GM12878 (cell line): ENCODE data around the gene ZMAT3. TPM values are rescaled to one million over a fixed set of nuclear protein-coding genes. Genes with fewer than 3 reads are reported as not detected.

Experiments used
- ATAC-seq: fragments of 200-7000 bp; cut with Tn5 transposase; 3 replicates; pipeline ENCODE4 v1.9.1; 2020; ENCODE audit warnings: mild to moderate bottlenecking, moderate library complexity
- BruUV-seq: library from RNA; stranded (reverse); fragments of 400-500 nt; replicated peaks from 2 replicates; lab custom pipeline; 2021; lab: Mats Ljungman, UMichigan
- CTCF ChIA-PET: fragments of 300-600 bp; sonication (Branson Sonifier 250); formaldehyde crosslinking; extraction: SDS; loops from one replicate; lab custom pipeline; 2021; ENCODE audit warnings: inconsistent platforms; lab: Yijun Ruan, JAX
- POLR2A ChIA-PET: fragments of 350-600 bp; formaldehyde crosslinking; extraction: SDS; loops from one replicate; lab custom pipeline; 2021; ENCODE audit warnings: inconsistent platforms; lab: Charles Lee
- RAD21 ChIA-PET: fragments of 300-600 bp; sonication (Branson Sonifier 250); formaldehyde crosslinking; loops from one replicate; lab custom pipeline; 2023; ENCODE audit warnings: antibody characterized with exemption; ENCODE audit not compliant: unreplicated experiment; lab: Charles Lee
- SMC1A ChIA-PET: fragments of 300-600 bp; sonication (Branson Sonifier 250); formaldehyde crosslinking; loops from one replicate; lab custom pipeline; 2023; ENCODE audit not compliant: unreplicated experiment, uncharacterized antibody; lab: Charles Lee
- DNase-seq: peaks from one replicate; pipeline ENCODE4 v3.0.0-alpha.2; 2011; ENCODE audit warnings: low read depth, low spot score
- FAIRE-seq: peaks from 3 replicates; lab custom pipeline; 2011; peaks lifted over from hg19 to GRCh38; lab: Jason Lieb, UNC
- H2AFZ ChIP-seq: 2 replicates; pipeline ENCODE4 v1.6.0; 2011; ENCODE audit warnings: low read depth, low read length, control low read depth; ENCODE audit not compliant: control insufficient read depth
- H3K27ac ChIP-seq: 2 replicates; pipeline ENCODE4 v1.5.1; 2011; ENCODE audit warnings: control low read depth; ENCODE audit not compliant: control insufficient read depth, insufficient read depth
- H3K27me3 ChIP-seq, 2 experiments: replicated peaks in 1 of 2; 2 replicates each; pipeline versions ENCODE4 v1.6.0 to v1.6.1; 2011; ENCODE audit warnings: low read length in 1 of 2; ENCODE audit not compliant: control insufficient read depth in 2 of 2, insufficient read depth in 2 of 2
- H3K36me3 ChIP-seq, 2 experiments: 2 replicates each; pipeline ENCODE4 v1.5.1; 2011; ENCODE audit warnings: low read length in 1 of 2; ENCODE audit not compliant: control insufficient read depth in 2 of 2, insufficient read depth in 2 of 2
- H3K4me1 ChIP-seq: 2 replicates; pipeline ENCODE4 v1.6.1; 2011; ENCODE audit warnings: mild to moderate bottlenecking, low read length, moderate library complexity, mixed read lengths; ENCODE audit not compliant: control insufficient read depth, insufficient read depth
- H3K4me2 ChIP-seq: 2 replicates; pipeline ENCODE4 v1.6.0; 2011; ENCODE audit warnings: control low read depth; ENCODE audit not compliant: control insufficient read depth, insufficient read depth
- H3K4me3 ChIP-seq: fragments of 200-600 bp; sonication (generic); 2 replicates; pipeline ENCODE4 v1.5.1; 2016
- H3K79me2 ChIP-seq: 2 replicates; pipeline ENCODE4 v1.6.0; 2011; ENCODE audit warnings: low read length; ENCODE audit not compliant: control insufficient read depth, insufficient read depth
- H3K9ac ChIP-seq: 2 replicates; pipeline ENCODE4 v1.8.0; 2011; ENCODE audit warnings: low read length, control low read depth, mixed read lengths; ENCODE audit not compliant: control insufficient read depth, insufficient read depth
- H3K9me3 ChIP-seq: replicated peaks from 3 replicates; pipeline ENCODE4 v1.5.1; 2011; ENCODE audit warnings: mild to moderate bottlenecking, low read length; ENCODE audit not compliant: control insufficient read depth, insufficient read depth
- H4K20me1 ChIP-seq: 2 replicates; pipeline ENCODE4 v1.6.0; 2011; ENCODE audit not compliant: control insufficient read depth, insufficient read depth
- CHD1 ChIP-seq: IDR thresholded peaks from 2 replicates; pipeline ENCODE4 v1.6.1; 2012; ENCODE audit warnings: low read depth, low read length, improper control_type of control experiment
- CREB1 ChIP-seq: IDR thresholded peaks from 2 replicates; pipeline ENCODE4 v1.6.1; 2012; ENCODE audit warnings: low read depth, mild to moderate bottlenecking, inconsistent platforms
- IRF4 ChIP-seq: IDR thresholded peaks from 2 replicates; pipeline ENCODE4 v1.6.1; 2011; ENCODE audit warnings: low read depth, low read length
- NR2F1 ChIP-seq: fragments of 450-650 bp; conservative IDR thresholded peaks from 2 replicates; pipeline ENCODE4 v1.6.1; 2017; ENCODE audit warnings: mild to moderate bottlenecking
- RB1 ChIP-seq: fragments of 450-650 bp; formaldehyde crosslinking; IDR thresholded peaks from 2 replicates; pipeline ENCODE4 v1.6.1; 2017; ENCODE audit warnings: mild to moderate bottlenecking, borderline replicate concordance
- SP1 ChIP-seq: IDR thresholded peaks from one replicate; pipeline ENCODE4 v1.6.1; 2011; ENCODE audit warnings: low read depth, low read length
- STAT3 ChIP-seq: IDR thresholded peaks from 2 replicates; pipeline ENCODE4 v1.6.1; 2011; ENCODE audit warnings: low read depth, low read length, improper control_type of control experiment
- SUZ12 ChIP-seq: fragments of 200-600 bp; sonication (generic); IDR thresholded peaks from one replicate; pipeline ENCODE4 v1.6.1; 2018; ENCODE audit warnings: antibody characterized with exemption, mild to moderate bottlenecking; ENCODE audit not compliant: unreplicated experiment
- TBL1XR1 ChIP-seq: IDR thresholded peaks from 2 replicates; pipeline ENCODE4 v1.6.1; 2012; ENCODE audit warnings: low read depth, low read length, improper control_type of control experiment
- YBX1 ChIP-seq: fragments of 450-650 bp; IDR thresholded peaks from 2 replicates; pipeline ENCODE4 v1.6.1; 2016; ENCODE audit warnings: antibody characterized with exemption
- WGBS: methylation state at CpG from one replicate; pipeline ENCODE4 v1.1.6; 2016; ENCODE audit warnings: low lambda C conversion rate; ENCODE audit not compliant: insufficient replicate concordance, insufficient coverage; ENCODE audit errors: missing lambda C conversion rate; 5-methylcytosine and 5-hydroxymethylcytosine counted together
- in situ Hi-C: fragments of 300-500 bp; cut with MboI; formaldehyde crosslinking; loops from 9 replicates; pipeline ENCODE4 v1.14.3; 2018; ENCODE audit warnings: mixed read lengths
- intact Hi-C: fragments of 100-400 bp; cut with micrococcal nuclease; formaldehyde crosslinking; loops from one replicate; pipeline ENCODE4 v1.14.2; 2022; ENCODE audit not compliant: unreplicated experiment
- polyA plus RNA-seq, 11 experiments: library from polyadenylated mRNA; depleted of rRNA in 4 of 11; unstranded in 6 of 11; stranded (reverse) in 5 of 11; fragments of >200 nt; fragmentation: Nextera tagmentation in 4 of 11; fragmentation: Illumina TruSeq in 1 of 11; extraction: Ambion mirVana in 4 of 11; extraction: Trizol in 1 of 11; gene quantifications; 1 replicate in 1 of 11; 2 replicates in 10 of 11; pipeline versions ENCODE4 v1.2.1 to v1.2.3, GENCODE V29; 2011 to 2016; ENCODE audit warnings: inconsistent platforms in 2 of 11, missing spikeins in 2 of 11, low read depth in 1 of 11
- total RNA-seq, 4 experiments: library from RNA; depleted of rRNA in 3 of 4; stranded (reverse); fragments of >200 nt in 3 of 4; fragmentation: Illumina TruSeq in 1 of 4; extraction: Trizol in 1 of 4; gene quantifications; 2 replicates each; pipeline versions ENCODE4 v1.2.1 to v1.2.3, GENCODE V29; 2013 to 2021
- TF ChIP-seq, protein P1 (sequence below): fragments of 450-650 bp; formaldehyde crosslinking; IDR thresholded peaks from 2 replicates; pipeline ENCODE4 v1.4.0; 2022; ENCODE audit warnings: mild to moderate bottlenecking, moderate library complexity
- TF ChIP-seq, protein P2 (sequence below): fragments of 450-650 bp; IDR thresholded peaks from 2 replicates; pipeline ENCODE4 v1.6.1; 2018; ENCODE audit warnings: mild to moderate bottlenecking, low read depth, moderate library complexity; ENCODE audit not compliant: partially characterized antibody
- TF ChIP-seq, protein P3 (sequence below): IDR thresholded peaks from 2 replicates; pipeline ENCODE4 v1.6.1; 2012; ENCODE audit warnings: mild to moderate bottlenecking, low read depth, low read length

Gene ZMAT3
- total and polyA plus RNA-seq, 10 of the 15 experiments (the other 5 are each of a cell fraction or from before 2014, with no cell fraction given) = 6.2 to 55.9 (median 25.8) TPM

DNA sequence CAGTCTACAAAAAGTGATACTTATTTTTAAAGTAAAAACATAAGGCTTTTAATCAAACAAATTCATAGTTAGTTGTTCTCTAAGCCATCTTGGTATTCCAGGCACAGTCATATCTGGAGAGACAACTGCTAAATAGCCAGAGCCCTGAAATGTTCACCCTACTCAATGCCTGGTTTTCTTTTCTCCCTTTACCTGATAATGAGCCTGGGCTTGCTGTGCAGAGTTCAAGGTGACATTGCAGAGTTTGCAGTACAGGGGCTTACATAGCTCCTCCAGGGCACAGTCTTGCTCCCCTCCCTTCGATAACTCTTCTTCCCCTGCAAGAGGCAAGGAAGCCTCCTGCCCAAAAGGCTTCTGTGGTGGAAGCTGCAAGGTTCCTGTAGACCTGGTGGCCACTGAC lies 4.3 kb downstream of the ZMAT3 start:
- ChIA-PET CTCF (interaction anchor here (0.6 to 9.1 kb wide), 11 partner anchors 17 to 251 kb away, joined by 3 to 124 read pairs (median 31); partner anchors contain the start of gene PIK3CA), SMC1A (interaction anchor here (1.0 to 13.5 kb wide), 15 partner anchors 9 to 495 kb away, joined by 3 to 225 read pairs (median 7); partner anchors contain the start of gene ACTL6A), POLR2A (interaction anchor here (1.2 to 13.4 kb wide), 7 partner anchors 9 to 495 kb away, joined by 4 to 138 read pairs (median 9); partner anchors contain the start of genes ACTL6A and PIK3CA), RAD21 (interaction anchor here (1.1 to 12.8 kb wide), 9 partner anchors 19 to 495 kb away, joined by 3 to 231 read pairs (median 7); partner anchors contain the start of genes ACTL6A and PIK3CA)
- Histone ChIP-seq H4K20me1 (no peaks in the 10 kb centered on the region), H3K4me3 (peak overlapping the region; percentile 70; the same call in 1 of the 2 replicates), H3K27me3 (no peaks in the 10 kb centered on the region), H3K4me1 (peaks cover 2% of the 10 kb centered on the region; the same call in 1 of the 2 replicates), H3K4me2 (peak overlapping the region; percentile 80), H3K36me3 (peaks cover 0 to 15% of the 10 kb centered on the region in 2 experiments; a peak in 1 of 4 replicates), H2AFZ (no peak overlapping the region), H3K9me3 (no peaks in the 10 kb centered on the region), H3K79me2 (peaks cover 96% of the 10 kb centered on the region), H3K9ac (peak overlapping the region; percentile 8), H3K27ac (peak overlapping the region; percentile 50)
- ATAC-seq = no peak
- in situ Hi-C loops = loop anchor here (25.0 kb wide), 1 partner anchor 895 kb away; no protein-coding TSS in a partner anchor
- no TSS peak for BruUV-seq
- intact Hi-C loops = loop anchor here (2.0 kb wide), 1 partner anchor 20 kb away; no protein-coding TSS in a partner anchor
- no peak for FAIRE-seq
- 100% methylated on average over 1 of the region's 1 CpG for WGBS
- DNase-seq = no peak
- TF ChIP-seq, protein P1, sequence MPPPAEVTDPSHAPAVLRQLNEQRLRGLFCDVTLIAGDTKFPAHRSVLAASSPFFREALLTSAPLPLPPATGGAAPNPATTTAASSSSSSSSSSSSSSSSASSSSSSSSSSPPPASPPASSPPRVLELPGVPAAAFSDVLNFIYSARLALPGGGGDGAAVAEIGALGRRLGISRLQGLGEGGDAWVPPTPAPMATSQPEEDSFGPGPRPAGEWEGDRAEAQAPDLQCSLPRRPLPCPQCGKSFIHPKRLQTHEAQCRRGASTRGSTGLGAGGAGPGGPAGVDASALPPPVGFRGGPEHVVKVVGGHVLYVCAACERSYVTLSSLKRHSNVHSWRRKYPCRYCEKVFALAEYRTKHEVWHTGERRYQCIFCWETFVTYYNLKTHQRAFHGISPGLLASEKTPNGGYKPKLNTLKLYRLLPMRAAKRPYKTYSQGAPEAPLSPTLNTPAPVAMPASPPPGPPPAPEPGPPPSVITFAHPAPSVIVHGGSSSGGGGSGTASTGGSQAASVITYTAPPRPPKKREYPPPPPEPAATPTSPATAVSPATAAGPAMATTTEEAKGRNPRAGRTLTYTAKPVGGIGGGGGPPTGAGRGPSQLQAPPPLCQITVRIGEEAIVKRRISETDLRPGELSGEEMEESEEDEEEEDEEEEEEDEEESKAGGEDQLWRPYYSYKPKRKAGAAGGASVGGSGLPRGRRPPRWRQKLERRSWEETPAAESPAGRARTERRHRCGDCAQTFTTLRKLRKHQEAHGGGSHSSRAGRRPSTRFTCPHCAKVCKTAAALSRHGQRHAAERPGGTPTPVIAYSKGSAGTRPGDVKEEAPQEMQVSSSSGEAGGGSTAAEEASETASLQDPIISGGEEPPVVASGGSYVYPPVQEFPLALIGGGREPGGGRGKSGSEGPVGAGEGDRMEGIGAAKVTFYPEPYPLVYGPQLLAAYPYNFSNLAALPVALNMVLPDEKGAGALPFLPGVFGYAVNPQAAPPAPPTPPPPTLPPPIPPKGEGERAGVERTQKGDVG (CRISPR knock-in tag) = no peak
- TF ChIP-seq IRF4 = no peak
- TF ChIP-seq CREB1 = no peak
- TF ChIP-seq, protein P2, sequence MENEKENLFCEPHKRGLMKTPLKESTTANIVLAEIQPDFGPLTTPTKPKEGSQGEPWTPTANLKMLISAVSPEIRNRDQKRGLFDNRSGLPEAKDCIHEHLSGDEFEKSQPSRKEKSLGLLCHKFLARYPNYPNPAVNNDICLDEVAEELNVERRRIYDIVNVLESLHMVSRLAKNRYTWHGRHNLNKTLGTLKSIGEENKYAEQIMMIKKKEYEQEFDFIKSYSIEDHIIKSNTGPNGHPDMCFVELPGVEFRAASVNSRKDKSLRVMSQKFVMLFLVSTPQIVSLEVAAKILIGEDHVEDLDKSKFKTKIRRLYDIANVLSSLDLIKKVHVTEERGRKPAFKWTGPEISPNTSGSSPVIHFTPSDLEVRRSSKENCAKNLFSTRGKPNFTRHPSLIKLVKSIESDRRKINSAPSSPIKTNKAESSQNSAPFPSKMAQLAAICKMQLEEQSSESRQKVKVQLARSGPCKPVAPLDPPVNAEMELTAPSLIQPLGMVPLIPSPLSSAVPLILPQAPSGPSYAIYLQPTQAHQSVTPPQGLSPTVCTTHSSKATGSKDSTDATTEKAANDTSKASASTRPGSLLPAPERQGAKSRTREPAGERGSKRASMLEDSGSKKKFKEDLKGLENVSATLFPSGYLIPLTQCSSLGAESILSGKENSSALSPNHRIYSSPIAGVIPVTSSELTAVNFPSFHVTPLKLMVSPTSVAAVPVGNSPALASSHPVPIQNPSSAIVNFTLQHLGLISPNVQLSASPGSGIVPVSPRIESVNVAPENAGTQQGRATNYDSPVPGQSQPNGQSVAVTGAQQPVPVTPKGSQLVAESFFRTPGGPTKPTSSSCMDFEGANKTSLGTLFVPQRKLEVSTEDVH = no peak
- TF ChIP-seq TBL1XR1 = no peak
- TF ChIP-seq, protein P3, sequence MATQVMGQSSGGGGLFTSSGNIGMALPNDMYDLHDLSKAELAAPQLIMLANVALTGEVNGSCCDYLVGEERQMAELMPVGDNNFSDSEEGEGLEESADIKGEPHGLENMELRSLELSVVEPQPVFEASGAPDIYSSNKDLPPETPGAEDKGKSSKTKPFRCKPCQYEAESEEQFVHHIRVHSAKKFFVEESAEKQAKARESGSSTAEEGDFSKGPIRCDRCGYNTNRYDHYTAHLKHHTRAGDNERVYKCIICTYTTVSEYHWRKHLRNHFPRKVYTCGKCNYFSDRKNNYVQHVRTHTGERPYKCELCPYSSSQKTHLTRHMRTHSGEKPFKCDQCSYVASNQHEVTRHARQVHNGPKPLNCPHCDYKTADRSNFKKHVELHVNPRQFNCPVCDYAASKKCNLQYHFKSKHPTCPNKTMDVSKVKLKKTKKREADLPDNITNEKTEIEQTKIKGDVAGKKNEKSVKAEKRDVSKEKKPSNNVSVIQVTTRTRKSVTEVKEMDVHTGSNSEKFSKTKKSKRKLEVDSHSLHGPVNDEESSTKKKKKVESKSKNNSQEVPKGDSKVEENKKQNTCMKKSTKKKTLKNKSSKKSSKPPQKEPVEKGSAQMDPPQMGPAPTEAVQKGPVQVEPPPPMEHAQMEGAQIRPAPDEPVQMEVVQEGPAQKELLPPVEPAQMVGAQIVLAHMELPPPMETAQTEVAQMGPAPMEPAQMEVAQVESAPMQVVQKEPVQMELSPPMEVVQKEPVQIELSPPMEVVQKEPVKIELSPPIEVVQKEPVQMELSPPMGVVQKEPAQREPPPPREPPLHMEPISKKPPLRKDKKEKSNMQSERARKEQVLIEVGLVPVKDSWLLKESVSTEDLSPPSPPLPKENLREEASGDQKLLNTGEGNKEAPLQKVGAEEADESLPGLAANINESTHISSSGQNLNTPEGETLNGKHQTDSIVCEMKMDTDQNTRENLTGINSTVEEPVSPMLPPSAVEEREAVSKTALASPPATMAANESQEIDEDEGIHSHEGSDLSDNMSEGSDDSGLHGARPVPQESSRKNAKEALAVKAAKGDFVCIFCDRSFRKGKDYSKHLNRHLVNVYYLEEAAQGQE = no peak
- no peak for TF ChIP-seq SUZ12
- no peak for TF ChIP-seq YBX1
- TF ChIP-seq STAT3 = no peak
- TF ChIP-seq NR2F1 = no peak
- no peak for TF ChIP-seq CHD1
- no peak for TF ChIP-seq SP1
- no peak for TF ChIP-seq RB1
